HAP-1 (cell line): ENCODE data around the gene C3orf20.
A peak's percentile ranks its signal among the peaks of the same experiment; 100 is the strongest.

ENCODE experiments used
- DNase-seq, 2 experiments: peaks; one replicate each; pipeline ENCODE4 v3.0.0-alpha.2; 2016 to 2020; ENCODE audit warnings: low spot score in 2 of 2
- H3K27me3 ChIP-seq: fragments of 250-450 bp; sonication (Bioruptor Pico); 2 replicates; pipeline ENCODE4 v1.5.1; 2020; ENCODE audit warnings: low read depth, mild to moderate bottlenecking, moderate library complexity
- H3K36me3 ChIP-seq: fragments of 250-450 bp; sonication (Bioruptor Pico); replicated peaks from 2 replicates; pipeline ENCODE4 v1.5.1; 2020; ENCODE audit warnings: mild to moderate bottlenecking
- H3K4me1 ChIP-seq: fragments of 250-450 bp; sonication (Bioruptor Pico); 2 replicates; pipeline ENCODE4 v1.5.1; 2020; ENCODE audit warnings: mild to moderate bottlenecking
- H3K4me3 ChIP-seq: fragments of 250-450 bp; sonication (Bioruptor Pico); 2 replicates; pipeline ENCODE4 v1.5.1; 2020; ENCODE audit warnings: mild to moderate bottlenecking, moderate library complexity
- H3K9me3 ChIP-seq: fragments of 250-450 bp; sonication (Bioruptor Pico); 2 replicates; pipeline ENCODE4 v1.5.1; 2020; ENCODE audit warnings: mild to moderate bottlenecking, moderate library complexity
- in situ Hi-C: fragments of 300-500 bp; cut with MboI; formaldehyde crosslinking; loops from 3 replicates; pipeline ENCODE4 v1.14.3; 2020; ENCODE audit warnings: low sequenced_read_pairs, inconsistent platforms, mixed read lengths

C3orf20 gene

GRCh38 chr3:14772533-14773138 is 97.7 kb downstream of the C3orf20 start:
- no peaks in the 10 kb centered on the region for H3K4me1 ChIP-seq
- in situ Hi-C loops: no loop called here
- H3K27me3 ChIP-seq: no peaks in the 10 kb centered on the region

GRCh38 chr3:14773281-14773680 is 98.3 kb downstream of the C3orf20 start:
- no peaks in the 10 kb centered on the region for H3K27me3 ChIP-seq
- H3K9me3 ChIP-seq: no peaks in the 10 kb centered on the region
- H3K4me3 ChIP-seq: no peak overlapping the region
- DNase-seq: no peak
- in situ Hi-C loops: no loop called here
- no peaks in the 10 kb centered on the region for H3K4me1 ChIP-seq
- H3K36me3 ChIP-seq: no peaks in the 10 kb centered on the region

More at GRCh38 chr3:14772533-14773138, 97.7 kb downstream of the C3orf20 start:
- H3K9me3 ChIP-seq: no peaks in the 10 kb centered on the region
- H3K36me3 ChIP-seq: no peaks in the 10 kb centered on the region
- no peak for DNase-seq
- H3K4me3 ChIP-seq: no peak overlapping the region

GRCh38 chr3:14773691-14774128 is 98.8 kb downstream of the C3orf20 start:
- H3K9me3 ChIP-seq: 0 out of 2 replicates have a peak, but pooled peaks cover 1% of the 10 kb centered on the region
- no peak overlapping the region for H3K4me3 ChIP-seq
- DNase-seq: no peak
- H3K27me3 ChIP-seq: no peaks in the 10 kb centered on the region
- no peaks in the 10 kb centered on the region for H3K36me3 ChIP-seq
- in situ Hi-C loops: no loop called here
- H3K4me1 ChIP-seq: no peaks in the 10 kb centered on the region

- Histone ChIP-seq H3K4me1 (no peaks in the 10 kb centered on the region), H3K36me3 (no peaks in the 10 kb centered on the region), H3K27me3 (no peaks in the 10 kb centered on the region), H3K4me3 (no peak overlapping the region), H3K9me3 (0 out of 2 replicates have a peak, but pooled peaks cover 3% of the 10 kb centered on the region)
- peak in 1 of 2 experiments; percentile 6 for DNase-seq
- in situ Hi-C loops: no loop called here
Measured at GRCh38 chr3:14774431-14774830, 99.5 kb downstream of the C3orf20 start.

GRCh38 chr3:14775011-14775410 is 100.1 kb downstream of the C3orf20 start:
- H3K4me1 ChIP-seq: no peaks in the 10 kb centered on the region
- in situ Hi-C loops: no loop called here
- H3K9me3 ChIP-seq: 0 out of 2 replicates have a peak, but pooled peaks cover 3% of the 10 kb centered on the region
- no peak overlapping the region for H3K4me3 ChIP-seq
- H3K36me3 ChIP-seq: no peaks in the 10 kb centered on the region
- no peaks in the 10 kb centered on the region for H3K27me3 ChIP-seq
- DNase-seq: no peak

- Histone ChIP-seq H3K9me3 (0 out of 2 replicates have a peak, but pooled peaks cover 3% of the 10 kb centered on the region), H3K4me3 (no peak overlapping the region), H3K4me1 (no peaks in the 10 kb centered on the region), H3K27me3 (no peaks in the 10 kb centered on the region), H3K36me3 (no peaks in the 10 kb centered on the region)
- DNase-seq: peak in 1 of 2 experiments; percentile 1
- in situ Hi-C loops: no loop called here
Measured at GRCh38 chr3:14775563-14775962, 100.6 kb downstream of the C3orf20 start.

GRCh38 chr3:14779069-14779685 is 104.2 kb downstream of the C3orf20 start:
- no peak for DNase-seq
- 0 out of 2 replicates have a peak, but pooled peaks cover 3% of the 10 kb centered on the region for H3K9me3 ChIP-seq
- H3K4me1 ChIP-seq: no peaks in the 10 kb centered on the region
- in situ Hi-C loops: no loop called here
- H3K4me3 ChIP-seq: no peak overlapping the region
- no peaks in the 10 kb centered on the region for H3K27me3 ChIP-seq
- no peaks in the 10 kb centered on the region for H3K36me3 ChIP-seq

- Histone ChIP-seq H3K4me1 (no peaks in the 10 kb centered on the region), H3K9me3 (0 out of 2 replicates have a peak, but pooled peaks cover 3% of the 10 kb centered on the region), H3K36me3 (no peaks in the 10 kb centered on the region), H3K4me3 (no peak overlapping the region), H3K27me3 (no peaks in the 10 kb centered on the region)
- in situ Hi-C loops: no loop called here
- peak; percentile 38 to 78 for DNase-seq
Measured at GRCh38 chr3:14780927-14781507, 106.1 kb downstream of the C3orf20 start.

GRCh38 chr3:14783480-14784086 is 108.6 kb downstream of the C3orf20 start:
- DNase-seq: no peak
- H3K27me3 ChIP-seq: no peaks in the 10 kb centered on the region
- H3K36me3 ChIP-seq: no peaks in the 10 kb centered on the region
- 0 out of 2 replicates have a peak, but pooled peaks cover 3% of the 10 kb centered on the region for H3K9me3 ChIP-seq
- no peaks in the 10 kb centered on the region for H3K4me1 ChIP-seq
- H3K4me3 ChIP-seq: no peak overlapping the region
- in situ Hi-C loops: no loop called here

- peak in 1 of 2 experiments; percentile 31 for DNase-seq
- Histone ChIP-seq H3K9me3 (no peaks in the 10 kb centered on the region), H3K4me3 (no peak overlapping the region), H3K4me1 (no peaks in the 10 kb centered on the region), H3K27me3 (no peaks in the 10 kb centered on the region), H3K36me3 (no peaks in the 10 kb centered on the region)
- in situ Hi-C loops: no loop called here
Measured at GRCh38 chr3:14784087-14784681, 109.2 kb downstream of the C3orf20 start.

GRCh38 chr3:14785207-14786155 is 110.5 kb downstream of the C3orf20 start:
- no peak for DNase-seq
- Histone ChIP-seq H3K4me1 (no peaks in the 10 kb centered on the region), H3K27me3 (no peaks in the 10 kb centered on the region; the same call in 1 of the 2 replicates), H3K36me3 (no peaks in the 10 kb centered on the region), H3K4me3 (no peak overlapping the region), H3K9me3 (no peaks in the 10 kb centered on the region)
- in situ Hi-C loops: no loop called here

- Histone ChIP-seq H3K36me3 (no peaks in the 10 kb centered on the region), H3K9me3 (no peaks in the 10 kb centered on the region), H3K27me3 (peaks cover 3% of the 10 kb centered on the region; the same call in 1 of the 2 replicates), H3K4me3 (no peak overlapping the region), H3K4me1 (no peaks in the 10 kb centered on the region)
- in situ Hi-C loops: no loop called here
- DNase-seq: no peak
Measured at GRCh38 chr3:14786369-14786768, 111.4 kb downstream of the C3orf20 start.

- no peaks in the 10 kb centered on the region for H3K36me3 ChIP-seq
- in situ Hi-C loops: no loop called here
- no peaks in the 10 kb centered on the region for H3K9me3 ChIP-seq
- H3K27me3 ChIP-seq: peaks cover 3% of the 10 kb centered on the region
- no peak for DNase-seq
- H3K4me3 ChIP-seq: no peak overlapping the region
- H3K4me1 ChIP-seq: no peaks in the 10 kb centered on the region
Measured at GRCh38 chr3:14787630-14788029, 112.7 kb downstream of the C3orf20 start.
